ENCODE results near the gene KITLG.

DNA sequence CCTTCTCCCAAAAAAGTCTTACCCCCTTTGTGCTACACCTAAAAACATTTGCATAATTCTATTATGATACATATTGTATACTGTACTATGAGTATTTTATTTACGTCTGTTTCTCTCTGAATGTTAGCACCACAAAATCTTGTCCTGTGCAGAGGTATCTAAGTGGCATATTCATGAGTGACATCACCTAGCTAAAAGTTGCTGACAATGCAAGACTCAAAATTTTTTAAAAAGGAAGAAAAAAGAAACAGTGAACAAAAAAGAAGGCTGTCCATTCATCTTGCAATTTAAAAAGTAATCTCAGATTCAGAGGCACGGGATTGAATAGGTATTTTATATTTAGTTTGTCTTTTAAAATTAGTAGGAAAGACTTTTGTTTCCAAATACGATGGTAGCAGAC lies 69.4 kb downstream of the KITLG start:
- TF ChIP-seq, protein P1, sequence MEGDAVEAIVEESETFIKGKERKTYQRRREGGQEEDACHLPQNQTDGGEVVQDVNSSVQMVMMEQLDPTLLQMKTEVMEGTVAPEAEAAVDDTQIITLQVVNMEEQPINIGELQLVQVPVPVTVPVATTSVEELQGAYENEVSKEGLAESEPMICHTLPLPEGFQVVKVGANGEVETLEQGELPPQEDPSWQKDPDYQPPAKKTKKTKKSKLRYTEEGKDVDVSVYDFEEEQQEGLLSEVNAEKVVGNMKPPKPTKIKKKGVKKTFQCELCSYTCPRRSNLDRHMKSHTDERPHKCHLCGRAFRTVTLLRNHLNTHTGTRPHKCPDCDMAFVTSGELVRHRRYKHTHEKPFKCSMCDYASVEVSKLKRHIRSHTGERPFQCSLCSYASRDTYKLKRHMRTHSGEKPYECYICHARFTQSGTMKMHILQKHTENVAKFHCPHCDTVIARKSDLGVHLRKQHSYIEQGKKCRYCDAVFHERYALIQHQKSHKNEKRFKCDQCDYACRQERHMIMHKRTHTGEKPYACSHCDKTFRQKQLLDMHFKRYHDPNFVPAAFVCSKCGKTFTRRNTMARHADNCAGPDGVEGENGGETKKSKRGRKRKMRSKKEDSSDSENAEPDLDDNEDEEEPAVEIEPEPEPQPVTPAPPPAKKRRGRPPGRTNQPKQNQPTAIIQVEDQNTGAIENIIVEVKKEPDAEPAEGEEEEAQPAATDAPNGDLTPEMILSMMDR (conservative IDR thresholded peaks at IDR 0.05 in 1 of 2, IDR thresholded peaks at IDR 0.05 in 1 of 2; ENCODE audit: extremely low read depth in 1 of 2, insufficient read depth in 1 of 2, low read depth in 1 of 2, low read length in 2 of 2) = no peak
- no peak for TF ChIP-seq EZH2 (IDR thresholded peaks at IDR 0.05; ENCODE audit: borderline replicate concordance, low read length)

Data from mammary epithelial cell (primary cell).